GM19239 (cell line): ENCODE measurements around the gene GSC2.

Source experiments
- DNase-seq: peaks from one replicate; pipeline ENCODE4 v3.0.0; 2011; ENCODE audit warnings: low spot score; ENCODE audit not compliant: insufficient read length
- FAIRE-seq: peaks from 2 replicates; lab custom pipeline; 2011; peaks lifted over from hg19 to GRCh38; lab: Jason Lieb, UNC

GSC2 gene

GRCh38 chr22:19105867-19106802 lies 44.0 kb downstream of the GSC2 start:
- DNase-seq (no peak), FAIRE-seq (no peak)

- DNase-seq (no peak), FAIRE-seq (no peak)
Measured at GRCh38 chr22:19105456-19105855, 44.6 kb downstream of the GSC2 start.

GRCh38 chr22:19103880-19104821 lies 45.9 kb downstream of the GSC2 start:
- DNase-seq: no peak
- no peak for FAIRE-seq

GRCh38 chr22:19098157-19098556 lies 51.9 kb downstream of the GSC2 start:
- DNase-seq (no peak), FAIRE-seq (no peak)

- no peak for FAIRE-seq
Measured at GRCh38 chr22:19097518-19097917, 52.6 kb downstream of the GSC2 start.

More at GRCh38 chr22:19097518-19097917, 52.6 kb downstream of the GSC2 start:
- DNase-seq: no peak
